HEK293 (cell line): Measurements from ENCODE around the gene SPPL2B.

Experiments used
- ZNF10 ChIP-seq: fragments of 450-650 bp; formaldehyde crosslinking; IDR thresholded peaks from 2 replicates; pipeline ENCODE4 v1.5.1; 2017; ENCODE audit warnings: missing biosample characterization, missing genetic modification characterization
- ZNF16 ChIP-seq: fragments of 450-650 bp; formaldehyde crosslinking; IDR thresholded peaks from 2 replicates; pipeline ENCODE4 v1.5.1; 2016; ENCODE audit warnings: low read depth, missing biosample characterization, missing genetic modification characterization
- ZNF169 ChIP-seq: fragments of 450-650 bp; formaldehyde crosslinking; IDR thresholded peaks from 2 replicates; pipeline ENCODE4 v1.5.1; 2016; ENCODE audit warnings: missing biosample characterization, missing genetic modification characterization
- ZNF211 ChIP-seq: fragments of 450-650 bp; formaldehyde crosslinking; IDR thresholded peaks from 2 replicates; pipeline ENCODE4 v1.5.1; 2016; ENCODE audit warnings: low read depth, missing biosample characterization, missing genetic modification characterization
- ZNF785 ChIP-seq: fragments of 450-650 bp; formaldehyde crosslinking; IDR thresholded peaks from 2 replicates; pipeline ENCODE4 v1.5.1; 2016; ENCODE audit warnings: missing biosample characterization, missing genetic modification characterization
- ZNF843 ChIP-seq: fragments of 450-650 bp; formaldehyde crosslinking; IDR thresholded peaks from 2 replicates; pipeline ENCODE4 v1.5.1; 2016; ENCODE audit warnings: missing biosample characterization, missing genetic modification characterization
- TF ChIP-seq, protein P1 (sequence below): fragments of 450-650 bp; formaldehyde crosslinking; IDR thresholded peaks from 2 replicates; pipeline ENCODE4 v1.5.1; 2016; ENCODE audit warnings: missing biosample characterization, missing genetic modification characterization
- TF ChIP-seq, protein P2 (sequence below): fragments of 450-650 bp; formaldehyde crosslinking; IDR thresholded peaks from 2 replicates; pipeline ENCODE4 v1.5.1; 2016; ENCODE audit warnings: missing biosample characterization, missing genetic modification characterization
- TF ChIP-seq, protein P3 (sequence below): IDR thresholded peaks from 2 replicates; pipeline ENCODE4 v1.6.1; 2011; ENCODE audit warnings: mild to moderate bottlenecking, low read depth, low read length, borderline replicate concordance
- TF ChIP-seq, protein P4 (sequence below): fragments of 450-650 bp; formaldehyde crosslinking; IDR thresholded peaks from 2 replicates; pipeline ENCODE4 v1.5.1; 2016; ENCODE audit warnings: missing biosample characterization, missing genetic modification characterization
- TF ChIP-seq, protein P5 (sequence below): fragments of 450-650 bp; formaldehyde crosslinking; IDR thresholded peaks from 2 replicates; pipeline ENCODE4 v1.5.1; 2016; ENCODE audit warnings: missing biosample characterization, missing genetic modification characterization

DNA sequence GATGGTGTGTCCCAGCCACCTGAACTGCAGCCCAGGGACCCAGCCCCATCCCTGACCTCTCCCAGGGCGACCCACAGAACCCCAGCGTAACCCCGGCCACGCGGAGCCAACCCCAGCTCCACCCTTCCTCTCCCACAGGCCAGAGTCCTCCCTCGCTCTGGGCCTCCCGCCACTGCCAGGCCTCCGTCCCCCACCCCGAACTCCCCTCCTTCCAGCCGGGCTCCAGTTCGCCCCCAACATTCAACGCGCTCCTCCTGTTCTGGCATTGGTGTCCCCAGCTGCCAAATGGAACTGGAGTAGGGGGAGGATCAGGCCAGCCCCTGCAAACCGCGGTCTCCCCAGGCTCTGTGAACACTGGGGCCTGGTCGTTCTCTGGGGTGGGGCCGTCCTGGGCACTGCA is 28.0 kb upstream of the SPPL2B start:
- TF ChIP-seq, protein P1, sequence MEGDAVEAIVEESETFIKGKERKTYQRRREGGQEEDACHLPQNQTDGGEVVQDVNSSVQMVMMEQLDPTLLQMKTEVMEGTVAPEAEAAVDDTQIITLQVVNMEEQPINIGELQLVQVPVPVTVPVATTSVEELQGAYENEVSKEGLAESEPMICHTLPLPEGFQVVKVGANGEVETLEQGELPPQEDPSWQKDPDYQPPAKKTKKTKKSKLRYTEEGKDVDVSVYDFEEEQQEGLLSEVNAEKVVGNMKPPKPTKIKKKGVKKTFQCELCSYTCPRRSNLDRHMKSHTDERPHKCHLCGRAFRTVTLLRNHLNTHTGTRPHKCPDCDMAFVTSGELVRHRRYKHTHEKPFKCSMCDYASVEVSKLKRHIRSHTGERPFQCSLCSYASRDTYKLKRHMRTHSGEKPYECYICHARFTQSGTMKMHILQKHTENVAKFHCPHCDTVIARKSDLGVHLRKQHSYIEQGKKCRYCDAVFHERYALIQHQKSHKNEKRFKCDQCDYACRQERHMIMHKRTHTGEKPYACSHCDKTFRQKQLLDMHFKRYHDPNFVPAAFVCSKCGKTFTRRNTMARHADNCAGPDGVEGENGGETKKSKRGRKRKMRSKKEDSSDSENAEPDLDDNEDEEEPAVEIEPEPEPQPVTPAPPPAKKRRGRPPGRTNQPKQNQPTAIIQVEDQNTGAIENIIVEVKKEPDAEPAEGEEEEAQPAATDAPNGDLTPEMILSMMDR (tag by site-specific recombination) = no peak
- TF ChIP-seq, protein P2, sequence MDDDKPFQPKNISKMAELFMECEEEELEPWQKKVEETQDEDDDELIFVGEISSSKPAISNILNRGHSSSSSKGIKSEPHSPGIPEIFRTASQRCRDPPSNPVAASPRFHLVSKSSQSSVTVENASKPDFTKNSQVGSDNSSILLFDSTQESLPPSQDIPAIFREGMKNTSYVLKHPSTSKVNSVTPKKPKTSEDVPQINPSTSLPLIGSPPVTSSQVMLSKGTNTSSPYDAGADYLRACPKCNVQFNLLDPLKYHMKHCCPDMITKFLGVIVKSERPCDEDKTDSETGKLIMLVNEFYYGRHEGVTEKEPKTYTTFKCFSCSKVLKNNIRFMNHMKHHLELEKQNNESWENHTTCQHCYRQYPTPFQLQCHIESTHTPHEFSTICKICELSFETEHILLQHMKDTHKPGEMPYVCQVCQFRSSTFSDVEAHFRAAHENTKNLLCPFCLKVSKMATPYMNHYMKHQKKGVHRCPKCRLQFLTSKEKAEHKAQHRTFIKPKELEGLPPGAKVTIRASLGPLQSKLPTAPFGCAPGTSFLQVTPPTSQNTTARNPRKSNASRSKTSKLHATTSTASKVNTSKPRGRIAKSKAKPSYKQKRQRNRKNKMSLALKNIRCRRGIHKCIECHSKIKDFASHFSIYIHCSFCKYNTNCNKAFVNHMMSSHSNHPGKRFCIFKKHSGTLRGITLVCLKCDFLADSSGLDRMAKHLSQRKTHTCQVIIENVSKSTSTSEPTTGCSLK (tag by site-specific recombination) = no peak
- TF ChIP-seq ZNF169 (tag by site-specific recombination) (no peak), ZNF785 (tag by site-specific recombination) (no peak), ZNF843 (tag by site-specific recombination) (no peak), ZNF16 (no peak), ZNF211 (tag by site-specific recombination) (no peak), ZNF10 (no peak)
- TF ChIP-seq, protein P3, sequence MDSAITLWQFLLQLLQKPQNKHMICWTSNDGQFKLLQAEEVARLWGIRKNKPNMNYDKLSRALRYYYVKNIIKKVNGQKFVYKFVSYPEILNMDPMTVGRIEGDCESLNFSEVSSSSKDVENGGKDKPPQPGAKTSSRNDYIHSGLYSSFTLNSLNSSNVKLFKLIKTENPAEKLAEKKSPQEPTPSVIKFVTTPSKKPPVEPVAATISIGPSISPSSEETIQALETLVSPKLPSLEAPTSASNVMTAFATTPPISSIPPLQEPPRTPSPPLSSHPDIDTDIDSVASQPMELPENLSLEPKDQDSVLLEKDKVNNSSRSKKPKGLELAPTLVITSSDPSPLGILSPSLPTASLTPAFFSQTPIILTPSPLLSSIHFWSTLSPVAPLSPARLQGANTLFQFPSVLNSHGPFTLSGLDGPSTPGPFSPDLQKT = no peak
- TF ChIP-seq, protein P4, sequence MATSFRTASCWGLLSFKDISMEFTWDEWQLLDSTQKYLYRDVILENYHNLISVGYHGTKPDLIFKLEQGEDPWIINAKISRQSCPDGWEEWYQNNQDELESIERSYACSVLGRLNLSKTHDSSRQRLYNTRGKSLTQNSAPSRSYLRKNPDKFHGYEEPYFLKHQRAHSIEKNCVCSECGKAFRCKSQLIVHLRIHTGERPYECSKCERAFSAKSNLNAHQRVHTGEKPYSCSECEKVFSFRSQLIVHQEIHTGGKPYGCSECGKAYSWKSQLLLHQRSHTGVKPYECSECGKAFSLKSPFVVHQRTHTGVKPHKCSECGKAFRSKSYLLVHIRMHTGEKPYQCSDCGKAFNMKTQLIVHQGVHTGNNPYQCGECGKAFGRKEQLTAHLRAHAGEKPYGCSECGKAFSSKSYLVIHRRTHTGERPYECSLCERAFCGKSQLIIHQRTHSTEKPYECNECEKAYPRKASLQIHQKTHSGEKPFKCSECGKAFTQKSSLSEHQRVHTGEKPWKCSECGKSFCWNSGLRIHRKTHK (tag by site-specific recombination) = no peak
- TF ChIP-seq, protein P5, sequence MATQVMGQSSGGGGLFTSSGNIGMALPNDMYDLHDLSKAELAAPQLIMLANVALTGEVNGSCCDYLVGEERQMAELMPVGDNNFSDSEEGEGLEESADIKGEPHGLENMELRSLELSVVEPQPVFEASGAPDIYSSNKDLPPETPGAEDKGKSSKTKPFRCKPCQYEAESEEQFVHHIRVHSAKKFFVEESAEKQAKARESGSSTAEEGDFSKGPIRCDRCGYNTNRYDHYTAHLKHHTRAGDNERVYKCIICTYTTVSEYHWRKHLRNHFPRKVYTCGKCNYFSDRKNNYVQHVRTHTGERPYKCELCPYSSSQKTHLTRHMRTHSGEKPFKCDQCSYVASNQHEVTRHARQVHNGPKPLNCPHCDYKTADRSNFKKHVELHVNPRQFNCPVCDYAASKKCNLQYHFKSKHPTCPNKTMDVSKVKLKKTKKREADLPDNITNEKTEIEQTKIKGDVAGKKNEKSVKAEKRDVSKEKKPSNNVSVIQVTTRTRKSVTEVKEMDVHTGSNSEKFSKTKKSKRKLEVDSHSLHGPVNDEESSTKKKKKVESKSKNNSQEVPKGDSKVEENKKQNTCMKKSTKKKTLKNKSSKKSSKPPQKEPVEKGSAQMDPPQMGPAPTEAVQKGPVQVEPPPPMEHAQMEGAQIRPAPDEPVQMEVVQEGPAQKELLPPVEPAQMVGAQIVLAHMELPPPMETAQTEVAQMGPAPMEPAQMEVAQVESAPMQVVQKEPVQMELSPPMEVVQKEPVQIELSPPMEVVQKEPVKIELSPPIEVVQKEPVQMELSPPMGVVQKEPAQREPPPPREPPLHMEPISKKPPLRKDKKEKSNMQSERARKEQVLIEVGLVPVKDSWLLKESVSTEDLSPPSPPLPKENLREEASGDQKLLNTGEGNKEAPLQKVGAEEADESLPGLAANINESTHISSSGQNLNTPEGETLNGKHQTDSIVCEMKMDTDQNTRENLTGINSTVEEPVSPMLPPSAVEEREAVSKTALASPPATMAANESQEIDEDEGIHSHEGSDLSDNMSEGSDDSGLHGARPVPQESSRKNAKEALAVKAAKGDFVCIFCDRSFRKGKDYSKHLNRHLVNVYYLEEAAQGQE (tag by site-specific recombination) = no peak
